Endothelial cell of umbilical vein (primary cell): ENCODE data around the gene LIN7C. TPM values are rescaled to one million over a fixed set of nuclear protein-coding genes. Genes with fewer than 3 reads are reported as not detected.
A peak's percentile ranks its signal among the peaks of the same experiment; 100 is the strongest.

Experiments used
- BruUV-seq: library from RNA; stranded (reverse); fragments of 400-500 nt; replicated peaks from 2 replicates; lab custom pipeline; 2021; lab: Mats Ljungman, UMichigan
- CTCF ChIA-PET: fragments of 300-600, 350-600 bp; sonication (Branson Sonifier 250); formaldehyde crosslinking; loops from one replicate; lab custom pipeline; 2021; ENCODE audit warnings: antibody characterized with exemption, inconsistent platforms; lab: Charles Lee
- POLR2A ChIA-PET: fragments of 300-600, 350-600 bp; sonication (Branson Sonifier 250); formaldehyde crosslinking; loops from one replicate; lab custom pipeline; 2021; ENCODE audit warnings: antibody characterized with exemption, inconsistent platforms; lab: Charles Lee
- DNase-seq: peaks from one replicate; pipeline ENCODE4 v3.0.0-alpha.2; 2011; ENCODE audit warnings: low read depth, low spot score
- FAIRE-seq: peaks from 2 replicates; lab custom pipeline; 2011; peaks lifted over from hg19 to GRCh38; lab: Jason Lieb, UNC
- H2AFZ ChIP-seq: 2 replicates; pipeline ENCODE4 v1.6.0; 2012; ENCODE audit warnings: low read depth, low read length, control low read depth, inconsistent platforms
- H3K27ac ChIP-seq: 2 replicates; pipeline ENCODE4 v1.5.1; 2011; ENCODE audit warnings: low read depth, mild to moderate bottlenecking, control low read depth, low read length, moderate library complexity; ENCODE audit not compliant: insufficient read depth
- H3K27me3 ChIP-seq, 2 experiments: 2 replicates each; pipeline versions ENCODE4 v1.6.0 to v1.6.1; 2011; ENCODE audit warnings: low read length in 2 of 2, mixed read lengths in 1 of 2; ENCODE audit not compliant: control insufficient read depth in 2 of 2, insufficient read depth in 2 of 2
- H3K36me3 ChIP-seq, 2 experiments: 2 replicates in 1 of 2; 3 replicates in 1 of 2; pipeline ENCODE4 v1.5.1; 2011; ENCODE audit warnings: low read length in 2 of 2, mild to moderate bottlenecking in 1 of 2, moderate library complexity in 1 of 2; ENCODE audit not compliant: control insufficient read depth in 2 of 2, insufficient read depth in 2 of 2; ENCODE audit errors: extremely low read depth in 1 of 2
- H3K4me1 ChIP-seq: 3 replicates; pipeline ENCODE4 v1.5.1; 2011; ENCODE audit warnings: mild to moderate bottlenecking, low read length; ENCODE audit not compliant: control insufficient read depth, insufficient read depth; ENCODE audit errors: extremely low read depth
- H3K4me2 ChIP-seq: 2 replicates; pipeline ENCODE4 v1.6.1; 2011; ENCODE audit warnings: low read length, control low read depth, mixed read lengths; ENCODE audit not compliant: insufficient read depth
- H3K4me3 ChIP-seq, 3 experiments: fragments of 200-600 bp in 1 of 3; sonication (generic), shearing (Covaris generic) in 1 of 3; replicated peaks in 1 of 3; 2 replicates each; pipeline ENCODE4 v1.5.1; 2011 to 2016; ENCODE audit warnings: control low read depth in 3 of 3, low read length in 3 of 3, mild to moderate bottlenecking in 2 of 3, inconsistent platforms in 1 of 3, low read depth in 1 of 3, moderate library complexity in 1 of 3; ENCODE audit not compliant: insufficient read depth in 1 of 3
- H3K79me2 ChIP-seq: 2 replicates; pipeline ENCODE4 v1.6.0; 2012; ENCODE audit warnings: low read length, inconsistent platforms; ENCODE audit not compliant: control insufficient read depth, insufficient read depth
- H3K9ac ChIP-seq: replicated peaks from 2 replicates; pipeline ENCODE3; 2011; ENCODE audit warnings: low read length, control low read depth; ENCODE audit not compliant: insufficient read depth; ENCODE audit errors: extremely low read depth
- H3K9me1 ChIP-seq: replicated peaks from 3 replicates; pipeline ENCODE4 v1.6.0; 2011; ENCODE audit warnings: mild to moderate bottlenecking, low read length; ENCODE audit not compliant: control insufficient read depth, insufficient read depth; ENCODE audit errors: extremely low read depth
- H3K9me3 ChIP-seq: replicated peaks from 2 replicates; pipeline ENCODE4 v1.5.1; 2012; ENCODE audit warnings: low read length, inconsistent platforms; ENCODE audit not compliant: control insufficient read depth, insufficient read depth
- H4K20me1 ChIP-seq: replicated peaks from 2 replicates; pipeline ENCODE3; 2011; ENCODE audit warnings: mild to moderate bottlenecking, low read length; ENCODE audit not compliant: control insufficient read depth, insufficient read depth; ENCODE audit errors: extremely low read depth
- EZH2 ChIP-seq: IDR thresholded peaks from 2 replicates; pipeline ENCODE4 v1.6.1; 2012; ENCODE audit warnings: borderline replicate concordance, low read depth, mild to moderate bottlenecking, moderate library complexity, low read length, inconsistent platforms; ENCODE audit not compliant: severe bottlenecking
- FOS ChIP-seq: IDR thresholded peaks from 2 replicates; pipeline ENCODE4 v1.6.1; 2011; ENCODE audit warnings: mild to moderate bottlenecking, low read length, moderate library complexity, borderline replicate concordance; ENCODE audit not compliant: insufficient read depth
- GATA2 ChIP-seq: IDR thresholded peaks from 2 replicates; pipeline ENCODE4 v1.7.0; 2011; ENCODE audit warnings: low read depth, mild to moderate bottlenecking, moderate library complexity, mixed read lengths, low read length; ENCODE audit not compliant: insufficient read length, insufficient read depth
- JUN ChIP-seq: IDR thresholded peaks from 2 replicates; pipeline ENCODE4 v1.6.1; 2011; ENCODE audit warnings: borderline replicate concordance, low read depth; ENCODE audit not compliant: insufficient read length, insufficient read depth
- MAX ChIP-seq: IDR thresholded peaks from 2 replicates; pipeline ENCODE4 v1.6.1; 2011; ENCODE audit not compliant: insufficient read depth, insufficient read length
- MYC ChIP-seq: IDR thresholded peaks from one replicate; pipeline ENCODE4 v1.6.1; 2011; ENCODE audit warnings: mild to moderate bottlenecking, low read depth, low read length
- POLR2A ChIP-seq: IDR thresholded peaks from 2 replicates; pipeline ENCODE4 v1.6.1; 2012; ENCODE audit warnings: low read depth, mild to moderate bottlenecking, control low read depth, low read length
- POLR2AphosphoS5 ChIP-seq: IDR thresholded peaks from 2 replicates; pipeline ENCODE4 v1.6.1; 2012; ENCODE audit warnings: low read depth, mild to moderate bottlenecking, control low read depth, low read length, moderate library complexity; ENCODE audit not compliant: insufficient read depth
- dilution Hi-C: fragments of 300-500 bp; cut with MboI; formaldehyde crosslinking; loops from one replicate; pipeline ENCODE4 v1.15.0; 2019; ENCODE audit warnings: low sequenced_read_pairs; ENCODE audit not compliant: extremely low pct_ligation_motif_present
- intact Hi-C: fragments of 100-400 bp; cut with micrococcal nuclease; formaldehyde crosslinking; loops from one replicate; pipeline ENCODE4 v1.10.0; 2022
- polyA plus RNA-seq, 4 experiments: library from polyadenylated mRNA; depleted of rRNA in 3 of 4; stranded (reverse) in 3 of 4; unstranded in 1 of 4; fragments of >200 nt; gene quantifications; 2 replicates each; pipeline versions ENCODE4 v1.2.1 to v1.2.3, GENCODE V29; 2011 to 2012; ENCODE audit warnings: missing spikeins in 1 of 4
- total RNA-seq: library from RNA; stranded (reverse); gene quantifications from 2 replicates; pipeline ENCODE4 v1.2.3, GENCODE V29; 2021
- TF ChIP-seq, protein P1 (sequence below), 2 donors: IDR thresholded peaks; 1 replicate in 1 of 2; 2 replicates in 1 of 2; pipeline ENCODE4 v1.5.1; 2011; ENCODE audit warnings: low read length in 2 of 2, mild to moderate bottlenecking in 2 of 2, moderate library complexity in 2 of 2, control low read depth in 1 of 2, inconsistent platforms in 1 of 2, low read depth in 1 of 2; ENCODE audit not compliant: insufficient read depth in 1 of 2; ENCODE audit errors: extremely low read depth in 1 of 2

LIN7C gene
- total and polyA plus RNA-seq, 2 donors (not counting 3 experiments of a cell fraction or from before 2014, with no cell fraction given), result 7.1 to 24.9 TPM

DNA sequence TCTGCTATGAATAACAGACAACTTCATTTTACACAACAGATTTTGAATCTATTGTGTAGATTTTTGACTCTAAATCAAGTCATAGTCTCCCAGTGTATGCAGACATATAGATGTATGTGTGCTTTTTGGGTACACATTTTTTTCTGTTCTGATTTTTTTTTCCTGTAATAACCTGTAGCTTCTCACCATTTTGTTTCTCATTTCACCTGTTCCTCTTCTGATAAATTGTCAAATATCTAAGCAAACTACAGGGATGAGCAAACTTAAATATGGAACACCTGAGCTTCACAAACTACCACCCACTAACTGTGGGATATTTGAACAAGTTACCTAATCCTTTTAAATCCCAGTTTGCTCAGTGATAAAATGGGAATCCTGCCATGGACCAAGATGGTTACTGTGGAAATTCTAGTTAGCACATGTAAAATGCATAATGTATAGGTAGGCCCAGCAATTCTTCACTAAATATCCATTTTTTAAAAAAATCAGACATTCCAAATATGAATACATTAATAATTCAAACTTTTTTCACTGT is 49.7 kb downstream of the LIN7C start:
- POLR2A ChIA-PET, result no interaction called here
- Histone ChIP-seq H4K20me1 (no peaks in the 10 kb centered on the region), H3K79me2 (no peaks in the 10 kb centered on the region), H3K4me2 (peak overlapping the region; percentile 89), H3K9me1 (no peaks in the 10 kb centered on the region), H3K27me3 (no peaks in the 10 kb centered on the region), H3K4me3 (no peak overlapping the region), H2AFZ (peak overlapping the region; percentile 86), H3K36me3 (no peaks in the 10 kb centered on the region), H3K27ac (no peak overlapping the region), H3K4me1 (peaks cover 14% of the 10 kb centered on the region), H3K9me3 (no peaks in the 10 kb centered on the region), H3K9ac (no peak overlapping the region)
- CTCF ChIA-PET, result interaction anchor here (0.9 to 2.5 kb wide), 6 partner anchors 8 to 160 kb away, joined by 3 to 17 read pairs (median 4); partner anchors contain the start of gene LGR4
- TF ChIP-seq MAX, result no peak
- no peak for TF ChIP-seq EZH2
- no peak for TF ChIP-seq FOS
- TF ChIP-seq POLR2AphosphoS5, result no peak
- TF ChIP-seq GATA2, result no peak
- no peak for TF ChIP-seq MYC
- no peak for TF ChIP-seq JUN
- no peak for TF ChIP-seq POLR2A
- TF ChIP-seq, protein P1, sequence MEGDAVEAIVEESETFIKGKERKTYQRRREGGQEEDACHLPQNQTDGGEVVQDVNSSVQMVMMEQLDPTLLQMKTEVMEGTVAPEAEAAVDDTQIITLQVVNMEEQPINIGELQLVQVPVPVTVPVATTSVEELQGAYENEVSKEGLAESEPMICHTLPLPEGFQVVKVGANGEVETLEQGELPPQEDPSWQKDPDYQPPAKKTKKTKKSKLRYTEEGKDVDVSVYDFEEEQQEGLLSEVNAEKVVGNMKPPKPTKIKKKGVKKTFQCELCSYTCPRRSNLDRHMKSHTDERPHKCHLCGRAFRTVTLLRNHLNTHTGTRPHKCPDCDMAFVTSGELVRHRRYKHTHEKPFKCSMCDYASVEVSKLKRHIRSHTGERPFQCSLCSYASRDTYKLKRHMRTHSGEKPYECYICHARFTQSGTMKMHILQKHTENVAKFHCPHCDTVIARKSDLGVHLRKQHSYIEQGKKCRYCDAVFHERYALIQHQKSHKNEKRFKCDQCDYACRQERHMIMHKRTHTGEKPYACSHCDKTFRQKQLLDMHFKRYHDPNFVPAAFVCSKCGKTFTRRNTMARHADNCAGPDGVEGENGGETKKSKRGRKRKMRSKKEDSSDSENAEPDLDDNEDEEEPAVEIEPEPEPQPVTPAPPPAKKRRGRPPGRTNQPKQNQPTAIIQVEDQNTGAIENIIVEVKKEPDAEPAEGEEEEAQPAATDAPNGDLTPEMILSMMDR (IDR thresholded peaks at IDR 0.05; ENCODE audit: extremely low read depth in 1 of 2, insufficient read depth in 1 of 2, low read depth in 1 of 2, low read length in 2 of 2), result no peak
- BruUV-seq, result no TSS peak
- intact Hi-C loops, result loop anchor here (2.0 kb wide), 1 partner anchor 68 kb away; no protein-coding TSS in a partner anchor
- dilution Hi-C loops, result no loop called here
- FAIRE-seq, result no peak
- DNase-seq, result no peak
